Measurements from ENCODE around the gene ZAP70.
"Not testable (repeated sequence)": the region's sequence is repeated elsewhere in the genome, so short reads cannot be mapped to it uniquely, and the experiment has no call there.

The ZAP70 gene

DNA sequence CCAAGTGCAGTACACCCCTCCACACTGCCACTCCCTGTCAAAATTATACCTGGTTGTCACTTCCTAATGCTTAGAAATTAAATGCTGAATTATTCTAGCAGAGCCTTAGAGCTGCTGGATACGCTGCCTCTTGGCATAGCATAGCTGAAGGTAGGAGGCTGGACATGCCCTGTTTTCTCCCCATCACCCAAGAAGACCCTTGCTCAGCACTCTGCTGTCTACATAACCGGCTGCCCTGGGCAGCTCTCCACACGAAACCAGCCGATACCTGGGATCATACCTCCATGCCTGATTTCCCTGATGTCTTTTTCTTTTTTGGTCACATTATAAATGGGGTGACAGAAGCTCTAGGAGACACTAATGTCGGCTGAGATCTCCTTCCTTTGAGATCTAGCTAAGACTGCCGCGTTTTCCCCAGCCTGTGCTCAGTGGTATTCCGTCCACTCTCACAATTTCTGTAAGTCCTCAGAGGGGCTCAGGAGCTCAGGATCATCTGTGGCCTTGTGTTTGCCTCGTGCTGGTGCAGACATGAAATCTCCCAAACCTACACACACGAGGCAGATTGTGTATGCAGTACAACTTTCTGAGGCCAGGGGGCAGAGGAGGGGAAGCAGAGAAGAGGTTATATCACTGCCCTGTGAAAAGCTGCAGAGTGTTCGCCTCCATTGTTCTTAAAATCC lies 13.5 kb upstream of the ZAP70 start:
- no peak for DNase-seq

DNA sequence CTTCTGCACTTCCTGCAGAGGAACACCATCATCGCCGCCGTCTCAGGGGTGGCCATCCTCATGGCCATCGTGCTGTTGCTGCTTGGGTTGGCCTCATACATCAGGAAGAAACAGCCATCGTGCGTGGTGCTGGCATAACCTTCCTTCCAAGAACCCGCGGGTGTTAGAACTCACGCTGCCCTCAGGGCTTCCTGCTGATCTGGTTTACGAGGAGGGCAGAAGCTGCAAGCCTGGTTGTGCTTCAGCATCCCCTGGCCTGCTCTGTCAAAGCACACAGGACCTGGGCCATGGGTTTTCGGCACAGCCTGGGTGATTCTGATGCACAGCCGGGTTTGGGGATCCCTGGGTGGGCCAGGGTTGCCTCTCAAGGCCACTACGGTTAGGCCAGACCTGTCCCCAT lies 12.2 kb upstream of the ZAP70 start:
- DNase-seq: no peak

DNA sequence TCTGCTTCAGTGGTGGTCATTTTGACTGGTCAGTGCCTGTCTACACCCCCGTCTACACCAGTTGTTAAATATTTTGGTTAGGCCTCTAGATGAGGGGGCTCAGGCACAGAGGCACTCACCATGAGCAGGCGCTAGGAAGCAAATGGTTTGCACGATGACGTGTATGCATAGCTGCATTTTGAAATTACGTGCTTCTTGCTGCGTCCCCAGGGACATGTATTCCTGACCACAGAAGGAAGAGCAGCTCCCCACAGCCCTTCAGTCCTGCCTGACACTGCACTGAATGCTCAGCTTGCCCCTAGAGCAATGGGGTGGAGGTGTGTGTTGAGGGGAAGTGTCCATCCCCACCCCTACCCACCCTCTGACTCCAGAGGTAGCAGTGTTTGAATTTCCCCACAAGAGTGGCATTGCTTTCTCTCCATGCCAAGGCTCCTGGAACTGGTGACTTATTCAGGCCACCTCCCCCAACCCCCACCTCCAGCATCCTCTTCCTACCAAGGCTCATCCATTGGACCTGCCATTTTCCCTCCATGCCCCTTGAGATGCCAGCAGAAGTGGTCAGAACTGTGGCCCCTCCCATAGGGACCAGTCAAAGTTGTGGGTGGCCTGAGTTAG lies 11.4 kb upstream of the ZAP70 start:
- no peak for DNase-seq

DNA sequence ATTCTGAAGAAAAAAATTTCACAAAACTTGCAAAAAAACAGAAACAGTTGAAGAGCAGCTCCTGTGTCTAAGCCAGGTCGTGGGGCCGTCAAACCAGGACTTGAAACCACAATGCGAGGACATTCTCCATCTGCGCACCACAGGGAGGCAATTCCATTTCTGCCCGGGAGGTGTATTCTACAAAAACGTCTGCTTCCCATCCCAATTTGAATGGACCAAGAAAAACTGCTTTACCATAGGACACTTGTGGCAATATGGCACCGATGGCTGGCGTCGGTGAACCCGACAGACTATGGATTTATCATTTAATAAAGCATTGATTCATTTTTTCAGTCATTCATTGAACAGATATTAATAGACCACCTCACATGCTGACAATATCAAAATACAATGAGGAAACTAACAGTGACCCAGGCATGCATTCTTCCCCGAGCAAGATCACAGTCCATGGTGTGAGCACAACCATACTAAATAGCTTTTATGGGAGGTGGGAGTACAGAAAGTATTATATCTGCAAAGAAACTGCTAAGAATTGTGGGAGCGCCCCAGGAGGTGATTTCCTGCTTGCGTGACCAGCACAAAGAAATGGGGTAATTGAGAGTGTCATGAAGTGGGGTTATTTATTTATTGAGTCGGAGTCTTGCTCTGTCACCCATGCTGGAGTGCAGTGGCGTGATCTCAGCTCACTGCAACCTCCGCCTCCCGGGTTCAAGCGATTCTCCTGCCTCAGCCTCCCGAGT lies 10.5 kb upstream of the ZAP70 start:
- no peak for DNase-seq

DNA sequence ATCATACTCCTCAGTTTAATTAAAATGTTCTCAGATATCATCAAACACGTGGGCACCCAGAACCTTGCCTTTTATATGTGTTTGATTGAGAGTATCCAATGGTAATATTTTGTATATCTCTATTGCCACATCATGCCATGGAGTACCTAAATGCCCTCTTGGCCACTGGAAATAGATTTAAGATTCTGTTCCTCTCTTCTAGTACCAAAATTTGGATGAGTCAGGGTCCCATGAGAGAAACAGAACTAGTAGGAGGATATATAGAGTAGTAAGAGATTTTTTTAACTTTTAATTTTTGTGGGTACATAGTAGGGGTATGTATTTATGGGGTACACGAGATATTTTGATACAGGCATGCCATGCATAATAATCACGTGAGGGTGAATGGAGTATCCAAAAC lies 9.6 kb upstream of the ZAP70 start:
- no peak for DNase-seq

DNA sequence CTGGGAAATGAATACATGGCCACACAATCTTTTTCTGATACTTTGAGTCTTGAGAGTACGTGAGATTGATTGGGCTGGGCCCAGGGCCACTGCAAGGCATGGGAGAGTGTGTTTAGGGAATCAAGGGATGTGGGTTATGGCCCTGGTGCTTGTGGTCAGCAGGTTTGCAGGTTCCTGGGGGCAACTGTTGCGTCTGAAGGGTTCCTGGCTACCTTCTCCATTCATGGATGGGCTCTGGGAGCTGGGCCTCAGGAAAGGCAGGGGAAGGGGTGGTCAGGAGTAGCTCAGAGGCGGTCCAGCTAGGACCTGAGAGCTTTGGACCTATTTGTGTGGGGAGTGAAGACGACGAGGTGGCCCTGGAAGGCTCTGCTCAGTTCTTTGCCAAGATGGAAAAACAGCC lies 8.4 kb upstream of the ZAP70 start:
- DNase-seq: no peak

DNA sequence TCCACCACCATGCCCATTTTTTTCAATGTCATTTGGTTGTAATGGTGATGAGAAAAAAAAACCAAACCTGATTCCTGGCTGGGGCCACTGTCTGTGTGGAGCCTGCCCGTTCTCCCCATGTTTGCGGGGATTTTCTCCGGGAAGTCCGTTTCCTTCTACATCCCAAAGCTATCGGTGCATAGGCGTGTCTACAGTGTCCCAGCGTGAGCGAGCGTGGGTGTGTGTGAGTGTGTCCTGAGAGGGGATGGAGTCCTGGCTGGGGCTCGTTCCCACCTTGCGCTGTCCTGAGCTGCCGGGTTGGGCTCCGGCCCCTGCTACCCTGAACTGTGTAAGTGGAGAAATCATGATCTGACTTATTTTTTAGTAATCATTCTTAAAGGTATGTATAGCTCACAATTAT lies 7.3 kb upstream of the ZAP70 start:
- DNase-seq: no peak

DNA sequence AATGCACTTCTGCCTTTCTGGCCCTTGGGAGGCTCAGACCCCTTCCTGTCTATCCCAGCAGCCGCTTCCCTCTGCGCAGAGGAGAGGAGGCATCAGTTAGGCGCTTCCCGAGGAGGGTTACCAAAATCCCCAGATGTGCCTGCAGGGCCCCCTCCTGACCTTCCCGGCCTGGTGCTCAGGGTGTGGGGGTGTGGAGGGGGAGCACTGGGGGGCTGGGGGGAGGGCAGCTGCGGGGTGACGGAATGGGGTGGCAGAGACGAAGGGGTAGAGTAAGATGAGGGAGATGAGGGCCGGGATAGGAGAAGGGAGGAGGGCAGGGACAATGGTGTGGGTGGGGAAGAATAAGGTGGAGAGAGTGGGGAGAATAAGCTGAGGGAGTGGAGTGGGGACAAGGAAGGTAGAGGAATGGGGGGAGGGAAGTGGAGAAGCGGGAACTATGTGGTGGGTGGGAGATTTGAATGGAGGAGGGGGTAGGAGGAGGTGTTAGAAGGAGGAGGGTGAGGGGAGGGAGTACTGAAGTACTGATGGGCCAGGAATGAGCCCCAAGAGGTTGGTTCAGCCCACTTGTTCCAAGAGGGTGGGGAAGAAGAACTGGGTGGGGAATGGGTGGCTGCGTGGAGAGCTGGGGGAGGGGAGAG lies 6.5 kb upstream of the ZAP70 start:
- DNase-seq: no peak

DNA sequence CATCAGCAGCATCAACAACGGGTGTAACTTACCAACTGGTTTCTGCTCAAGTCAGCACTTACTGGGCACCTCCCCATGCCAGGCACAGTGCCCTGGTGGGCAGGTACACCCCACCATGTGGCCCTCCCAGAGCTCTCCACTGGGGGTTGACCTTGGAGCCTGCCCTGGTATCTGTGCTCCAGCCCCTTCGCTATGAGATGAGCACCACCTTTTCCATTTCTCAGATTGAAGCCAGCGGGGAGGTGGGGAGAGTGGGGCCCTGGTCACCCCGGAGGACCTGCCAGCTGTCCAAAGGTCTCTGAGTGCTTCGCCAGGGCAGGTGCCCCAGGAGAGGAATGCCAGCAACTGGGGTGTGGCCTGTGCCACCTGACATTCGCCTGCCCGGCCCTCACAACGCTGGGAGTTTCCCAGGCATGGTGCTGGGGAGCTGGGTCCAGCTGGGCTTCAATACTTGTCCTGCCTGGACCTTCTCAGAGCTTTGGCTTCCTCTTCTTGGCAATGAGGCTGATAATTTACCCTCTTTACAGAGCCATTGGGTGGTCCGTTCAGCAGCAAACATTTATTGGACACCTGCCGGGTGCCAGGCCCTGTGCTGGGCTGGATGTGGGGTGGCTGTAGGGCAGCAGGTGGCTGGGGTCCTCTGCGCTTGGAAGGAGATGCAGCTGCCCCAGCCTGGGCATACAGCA lies 5.9 kb upstream of the ZAP70 start:
- no peak for DNase-seq

DNA sequence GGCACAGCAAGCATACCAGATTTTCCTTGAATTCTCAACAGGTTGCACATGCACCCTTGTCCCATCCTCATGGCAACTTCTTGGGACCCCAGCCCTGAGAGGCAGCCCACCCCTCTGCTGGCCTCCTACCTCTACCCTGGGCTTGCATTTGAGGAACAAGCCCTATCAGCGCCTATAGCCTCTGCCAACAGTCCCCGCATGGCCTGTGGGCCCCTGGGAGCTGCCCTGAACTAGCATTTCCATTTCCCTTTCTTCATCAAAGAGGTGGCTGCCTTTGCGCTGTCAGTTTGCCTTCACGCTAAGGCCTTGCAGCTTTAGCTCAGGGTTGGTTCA lies 5.4 kb upstream of the ZAP70 start:
- DNase-seq: no peak

DNA sequence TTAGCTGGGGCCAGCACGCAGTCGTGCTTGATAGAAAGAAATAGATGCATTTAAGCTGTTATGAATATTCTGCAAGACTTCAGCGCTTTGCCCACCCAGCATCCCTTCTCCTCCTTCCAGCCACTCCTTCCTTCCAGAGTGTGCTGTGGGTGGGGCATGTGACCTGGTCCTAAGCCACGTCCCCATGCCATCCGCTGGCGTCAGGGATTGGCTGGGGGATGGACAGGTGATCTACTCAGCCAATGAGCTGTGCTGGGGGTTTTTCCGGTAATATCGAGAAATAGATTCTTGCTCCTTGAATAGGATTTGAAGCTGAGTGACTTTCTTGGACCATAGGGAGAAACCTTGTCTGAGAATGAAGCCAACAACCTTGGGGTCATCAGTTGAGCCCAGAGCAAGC lies 4.8 kb upstream of the ZAP70 start:
- no peak for DNase-seq

DNA sequence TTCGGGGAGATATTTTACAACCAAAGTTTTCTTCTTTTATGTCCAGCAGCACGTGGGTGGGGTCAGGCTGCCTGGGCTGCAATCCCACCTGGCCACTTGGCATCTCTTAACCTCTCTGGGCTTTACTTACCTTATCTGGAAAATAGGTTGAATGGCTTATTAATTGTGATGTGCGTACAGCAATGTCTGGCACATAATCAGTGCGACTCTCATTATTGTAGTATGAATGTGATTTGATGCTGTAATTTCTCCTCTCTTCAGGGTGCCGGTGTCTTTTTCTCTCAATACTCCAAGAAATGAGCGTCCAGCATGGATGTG lies 2.0 kb upstream of the ZAP70 start:
- no peak for DNase-seq

DNA sequence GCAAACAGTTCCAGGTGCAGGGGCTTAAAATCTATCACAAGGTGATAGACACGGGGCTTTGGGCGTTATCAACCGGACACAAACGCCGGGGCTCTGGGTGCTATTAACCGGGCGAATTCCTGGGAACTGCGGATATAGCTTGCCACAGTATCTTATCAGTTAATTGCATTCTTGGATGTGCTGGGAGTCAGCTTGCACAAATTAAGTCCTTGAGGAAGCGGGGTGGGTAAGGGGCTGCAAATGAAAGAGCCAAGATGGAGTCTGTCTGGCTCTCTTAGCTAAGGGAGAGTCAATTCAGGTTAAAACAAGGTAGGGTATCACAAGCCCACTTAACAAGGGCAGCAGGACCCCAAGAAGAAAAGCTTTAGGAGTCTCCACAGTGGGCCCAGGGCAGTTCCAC lies 1.2 kb upstream of the ZAP70 start:
- DNase-seq: not testable (repeated sequence)

DNA sequence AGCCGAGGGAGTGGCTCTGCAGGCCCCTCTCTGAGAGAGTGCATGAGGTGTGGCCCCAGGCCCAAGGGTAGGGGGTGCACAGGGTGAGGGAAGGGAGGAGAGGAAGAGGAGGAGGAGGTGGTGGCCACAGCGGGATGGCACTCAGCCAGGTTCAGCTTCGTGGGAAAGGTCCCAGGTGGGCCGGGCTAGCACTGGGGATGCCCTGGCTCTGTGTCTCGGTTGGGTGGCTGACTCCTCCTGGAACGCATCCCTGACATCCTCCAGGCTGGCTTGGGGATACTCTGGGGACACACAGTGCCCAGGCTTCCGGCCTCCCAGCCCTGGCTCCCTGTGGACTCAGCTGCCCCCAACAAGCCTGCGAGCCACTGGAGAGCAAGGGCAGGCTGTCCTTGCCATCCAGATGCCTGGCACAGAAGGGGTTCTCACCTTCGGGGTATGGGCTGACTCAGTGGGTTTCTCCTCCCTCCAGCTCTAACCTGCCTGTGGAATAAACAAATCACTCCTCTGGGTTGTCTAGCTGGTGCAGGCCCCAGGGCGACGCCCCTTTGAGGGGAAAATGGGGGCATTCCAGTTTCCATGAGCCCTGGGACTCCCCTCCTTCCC lies 582 bp upstream of the ZAP70 start:
- DNase-seq: peak; percentile 16

DNA sequence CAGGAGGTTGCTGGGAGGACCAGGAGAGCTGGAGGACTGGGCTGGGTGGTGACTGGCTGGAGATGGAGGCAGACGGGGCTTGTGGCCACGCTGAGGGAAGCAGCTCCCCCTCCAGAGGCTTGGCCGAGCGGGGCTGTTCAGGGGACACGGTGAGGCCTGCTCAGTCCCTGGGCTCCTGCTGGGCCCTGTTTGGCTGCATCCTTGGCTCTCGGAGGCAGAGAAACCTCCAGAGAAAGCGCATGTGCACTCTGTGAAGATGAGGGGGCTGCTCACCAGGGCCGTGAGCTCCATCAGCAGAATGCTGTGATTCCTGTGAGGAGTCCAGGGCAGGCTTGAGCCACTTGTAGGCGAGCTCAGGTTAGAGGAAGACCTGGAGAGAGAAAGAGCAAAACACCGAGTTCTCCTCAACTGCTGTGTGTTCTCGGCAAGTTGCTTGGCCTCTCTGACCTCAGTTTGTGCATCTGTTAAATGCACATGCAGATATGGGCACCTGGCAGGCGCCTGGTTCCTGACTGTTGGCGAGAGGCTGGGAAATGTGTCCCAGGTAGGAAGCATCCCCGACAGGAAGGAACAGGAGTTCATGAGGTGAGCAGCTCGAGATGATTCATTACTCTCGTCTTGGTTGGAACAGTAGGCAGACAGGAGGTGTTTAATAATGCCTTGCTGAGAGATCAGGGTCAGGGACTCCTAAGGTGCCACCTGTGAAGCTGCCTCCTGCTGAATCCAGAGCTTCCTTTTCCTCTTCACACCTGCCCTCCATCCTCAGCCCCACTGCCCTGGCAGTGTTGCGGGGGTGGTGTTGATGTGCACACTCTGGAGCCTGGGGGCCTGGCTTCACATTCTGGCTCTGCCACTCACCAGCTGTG lies 941 bp downstream of the ZAP70 start:
- DNase-seq: no peak

DNA sequence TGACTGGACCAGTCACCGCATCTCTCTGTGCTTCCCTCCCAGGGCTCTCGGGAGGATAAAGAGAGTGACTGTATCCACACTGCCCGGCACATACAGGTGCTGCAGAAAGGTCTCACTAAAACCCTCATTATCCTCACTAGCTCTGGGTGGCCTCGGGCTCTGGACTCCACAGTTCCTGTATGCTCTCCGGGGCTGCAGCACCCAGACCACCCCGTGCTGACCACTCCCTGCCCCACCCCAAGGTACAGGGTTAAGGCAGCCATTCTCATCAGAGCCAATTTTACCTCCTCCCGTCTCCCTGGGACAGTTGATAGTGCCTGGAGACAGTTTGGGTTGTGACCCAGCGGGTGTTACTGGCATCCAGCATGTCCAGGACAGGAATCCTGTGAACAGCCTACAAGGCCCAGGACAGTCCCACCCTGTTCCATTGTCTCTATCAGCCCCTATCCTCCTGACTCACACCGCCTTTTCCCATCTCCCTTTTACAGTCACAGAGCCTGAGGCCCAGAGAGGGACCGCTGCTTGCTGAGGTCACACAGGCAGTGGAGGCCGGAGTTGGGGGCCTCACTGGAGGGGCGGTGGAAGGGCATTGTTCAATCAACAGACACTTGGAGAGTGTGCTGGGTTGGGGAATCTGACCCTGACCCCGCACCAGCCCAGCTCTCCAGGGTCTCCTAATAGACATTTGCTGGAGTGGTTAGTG lies 1.7 kb downstream of the ZAP70 start:
- DNase-seq: no peak

DNA sequence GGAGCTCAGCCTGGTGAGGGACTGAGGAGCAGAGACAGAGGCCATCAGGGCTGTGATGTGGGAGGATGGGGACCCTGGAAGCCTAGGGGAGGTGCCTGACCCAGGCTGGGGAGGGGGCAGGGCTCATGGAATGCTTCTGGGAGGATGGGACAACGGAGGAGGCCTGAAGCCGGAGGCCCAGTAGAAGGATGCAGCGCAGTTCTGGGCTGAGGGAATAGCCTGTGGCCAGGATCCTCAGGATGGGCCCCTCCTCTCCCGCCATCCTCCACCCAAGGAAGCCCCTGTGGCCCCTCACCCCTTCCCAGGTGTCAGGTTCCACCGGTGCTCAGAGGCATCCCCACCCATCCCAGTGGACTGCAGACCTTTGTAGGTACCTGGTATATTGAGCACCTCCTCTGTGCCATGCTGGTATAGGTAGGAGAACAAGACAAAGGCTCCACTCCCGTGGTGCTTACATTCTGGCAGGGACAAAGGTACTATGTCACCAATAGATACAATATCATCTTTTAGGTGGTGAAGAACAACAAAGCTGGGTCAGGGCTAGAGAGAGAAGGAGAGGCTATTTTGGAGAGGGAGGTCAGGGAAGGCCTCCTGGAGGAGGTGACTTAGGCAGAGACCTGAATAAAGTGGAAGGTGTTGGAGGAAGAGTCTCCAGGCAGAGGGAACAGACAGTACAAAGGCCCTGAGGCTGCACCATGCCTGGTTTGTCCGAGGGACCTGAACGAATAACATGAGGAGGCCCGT lies 2.7 kb downstream of the ZAP70 start:
- no peak for DNase-seq

DNA sequence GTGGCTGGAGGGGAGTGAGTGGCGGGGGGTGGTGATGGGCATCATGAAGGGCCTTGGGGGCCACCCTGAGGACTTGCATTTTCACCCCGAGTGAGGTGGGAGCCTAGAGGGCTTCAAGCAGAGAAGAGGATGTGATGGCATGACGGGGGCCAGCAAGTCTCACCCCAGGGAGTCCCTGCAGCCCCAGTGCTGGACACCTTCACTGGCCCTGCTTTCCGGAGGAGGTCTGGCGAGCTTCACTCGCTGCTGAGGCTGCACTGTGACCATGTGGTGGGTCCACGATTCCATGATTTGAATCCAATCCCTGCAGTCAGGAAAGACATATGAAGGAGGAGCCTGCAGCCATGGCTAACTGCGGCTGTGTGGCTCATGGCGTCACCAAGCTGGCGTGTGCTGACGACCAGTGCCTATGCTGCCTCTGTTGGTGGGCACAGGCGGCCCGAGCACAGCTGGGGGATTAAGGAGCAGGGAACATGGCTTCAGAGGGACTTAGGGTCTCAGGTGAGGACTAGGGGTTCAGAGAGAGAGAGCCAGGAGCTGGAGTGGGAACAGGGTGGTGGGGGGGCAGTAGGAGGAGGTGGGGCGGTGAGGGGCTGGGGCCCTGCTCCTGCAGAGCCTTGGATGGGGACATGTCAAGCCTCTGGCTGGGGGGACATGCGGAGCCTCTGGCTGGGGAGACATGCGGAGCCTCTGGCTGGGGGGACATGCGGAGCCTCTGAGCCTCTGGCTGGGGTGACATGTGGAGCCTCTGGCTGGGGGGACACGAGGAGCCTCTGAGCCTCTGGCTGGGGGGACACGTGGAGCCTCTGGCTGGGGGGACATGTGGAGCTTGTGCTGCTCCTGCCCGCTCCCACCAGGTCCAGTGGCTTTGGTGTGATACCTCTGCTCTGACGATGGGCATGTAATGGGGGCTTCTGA lies 3.6 kb downstream of the ZAP70 start:
- DNase-seq: no peak

DNA sequence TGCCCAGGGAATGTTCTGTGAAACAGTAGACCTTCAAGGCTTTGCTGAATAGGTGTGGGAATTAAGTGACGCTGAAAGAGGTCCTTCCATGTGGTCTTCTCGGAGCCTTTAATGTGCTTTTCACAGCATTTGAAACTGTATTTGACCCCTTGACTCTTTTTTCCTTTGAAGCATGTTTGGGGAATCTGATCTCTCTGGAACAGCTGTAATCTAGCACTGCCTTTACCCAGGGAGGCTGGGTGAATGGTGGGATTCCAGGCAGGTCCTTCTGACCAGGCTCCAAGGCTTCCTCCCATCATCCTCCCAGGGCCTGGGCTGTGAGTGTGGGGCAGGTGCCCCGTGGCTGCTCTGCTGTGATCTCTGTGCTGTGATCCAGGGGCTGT lies 4.2 kb downstream of the ZAP70 start:
- DNase-seq: no peak
